Effector CD8-positive, alpha-beta T cell (primary cell): ENCODE results near the gene SENP5.
A peak's percentile ranks its signal among the peaks of the same experiment; 100 is the strongest.

ENCODE experiments used
- DNase-seq: peaks from one replicate; lab custom pipeline; 2025; lab: John Stamatoyannopoulos, UW

The SENP5 gene

GRCh38 chr3:196969134-196969659, 101.5 kb downstream of the SENP5 start:
- DNase-seq: no peak

- DNase-seq: peak; percentile 37
These were observed 102.2 kb downstream of the SENP5 start for GRCh38 chr3:196969660-196970546.

- DNase-seq: no peak
These were observed 102.9 kb downstream of the SENP5 start for GRCh38 chr3:196970547-196971093.

- no peak for DNase-seq
These were observed 103.5 kb downstream of the SENP5 start for GRCh38 chr3:196971094-196971698.

GRCh38 chr3:196974661-196975060, 106.9 kb downstream of the SENP5 start:
- DNase-seq: no peak

GRCh38 chr3:196975349-196975748, 107.6 kb downstream of the SENP5 start:
- DNase-seq: no peak

- no peak for DNase-seq
These were observed 109.2 kb downstream of the SENP5 start for GRCh38 chr3:196976941-196977340.

GRCh38 chr3:196979545-196979944, 111.8 kb downstream of the SENP5 start:
- no peak for DNase-seq

GRCh38 chr3:196981657-196982056, 113.9 kb downstream of the SENP5 start:
- DNase-seq: no peak

- DNase-seq: no peak
These were observed 115.5 kb downstream of the SENP5 start for GRCh38 chr3:196983186-196983585.
